Right kidney (tissue), 9 donors: Measurements from ENCODE around the gene ADAD1.
"Not testable (repeated sequence)": the region's sequence is repeated elsewhere in the genome, so short reads cannot be mapped to it uniquely, and the experiment has no call there.

Experiments
- DNase-seq: peaks from one replicate; pipeline ENCODE4 v3.0.0-alpha.2; 2016
- long read RNA-seq, 8 donors: transcript quantifications; one replicate each; lab custom pipeline, GENCODE V29; 2026

The ADAD1 gene
- long read RNA-seq, donor 1 = 0 reads
- long read RNA-seq, donor 2 = 0 reads
- long read RNA-seq, donor 3 = 0 reads
- long read RNA-seq, donor 4 = 0 reads
- long read RNA-seq, donor 5 = 0 reads
- long read RNA-seq, donor 6 = 0 reads
- long read RNA-seq, donor 7 = 0 reads
- long read RNA-seq, donor 8 = 0 reads

GRCh38 chr4:122378711-122379110 is at the start of gene ADAD1:
ADAD1 (plus strand) TSS chr4:122379011; CDS start chr4:122380070, 1,059 bp downstream.
- DNase-seq = no peak

GRCh38 chr4:122329876-122330565 is 48.8 kb upstream of the ADAD1 start:
- DNase-seq = no peak

GRCh38 chr4:122331195-122331594 is 47.6 kb upstream of the ADAD1 start:
- no peak for DNase-seq

- DNase-seq = no peak
Measured at GRCh38 chr4:122334828-122335227, 44.0 kb upstream of the ADAD1 start.

- DNase-seq = no peak
Measured at GRCh38 chr4:122341886-122342285, 36.9 kb upstream of the ADAD1 start.

GRCh38 chr4:122346036-122346435 is 32.8 kb upstream of the ADAD1 start:
- DNase-seq = no peak

GRCh38 chr4:122346503-122346902 is 32.3 kb upstream of the ADAD1 start:
- no peak for DNase-seq

GRCh38 chr4:122356317-122356808 is 22.4 kb upstream of the ADAD1 start:
- no peak for DNase-seq

GRCh38 chr4:122360754-122361153 is 18.1 kb upstream of the ADAD1 start:
- DNase-seq = no peak

- no peak for DNase-seq
Measured at GRCh38 chr4:122364700-122365404, 14.0 kb upstream of the ADAD1 start.

- DNase-seq = not testable (repeated sequence)
Measured at GRCh38 chr4:122368786-122369185, 10.0 kb upstream of the ADAD1 start.

GRCh38 chr4:122377352-122377751 is 1.5 kb upstream of the ADAD1 start:
- no peak for DNase-seq

GRCh38 chr4:122379239-122379638 is 428 bp downstream of the ADAD1 start:
- no peak for DNase-seq

GRCh38 chr4:122383341-122383740 is 4.5 kb downstream of the ADAD1 start:
- no peak for DNase-seq

GRCh38 chr4:122384245-122384644 is 5.4 kb downstream of the ADAD1 start:
- DNase-seq = no peak

- no peak for DNase-seq
Measured at GRCh38 chr4:122393276-122393675, 14.5 kb downstream of the ADAD1 start.

- no peak for DNase-seq
Measured at GRCh38 chr4:122403861-122404260, 25.1 kb downstream of the ADAD1 start.

GRCh38 chr4:122412547-122412946 is 33.7 kb downstream of the ADAD1 start:
- no peak for DNase-seq

- no peak for DNase-seq
Measured at GRCh38 chr4:122423246-122423645, 44.4 kb downstream of the ADAD1 start.

- no peak for DNase-seq
Measured at GRCh38 chr4:122431351-122431750, 52.5 kb downstream of the ADAD1 start.

- no peak for DNase-seq
Measured at GRCh38 chr4:122434285-122434684, 55.5 kb downstream of the ADAD1 start.

- no peak for DNase-seq
Measured at GRCh38 chr4:122450847-122451246, 72.0 kb downstream of the ADAD1 start.

- no peak for DNase-seq
Measured at GRCh38 chr4:122453384-122453995, 74.7 kb downstream of the ADAD1 start.
